H1 (cell line): ENCODE data around the gene FGF18.

Experiments used
- GABPA ChIP-seq: IDR thresholded peaks from 2 replicates; pipeline ENCODE4 v1.6.1; 2011; ENCODE audit warnings: mild to moderate bottlenecking, low read length, moderate library complexity, borderline replicate concordance; ENCODE audit not compliant: insufficient read depth
- RAD21 ChIP-seq, 2 experiments: IDR thresholded peaks in 1 of 2; conservative IDR thresholded peaks in 1 of 2; 2 replicates each; pipeline ENCODE4 v1.6.1; 2011; ENCODE audit warnings: low read depth in 2 of 2, low read length in 2 of 2, improper control_type of control experiment in 1 of 2, inconsistent platforms in 1 of 2, mild to moderate bottlenecking in 1 of 2, moderate library complexity in 1 of 2
- RBBP5 ChIP-seq: IDR thresholded peaks from 2 replicates; pipeline ENCODE4 v1.7.1; 2012; ENCODE audit warnings: low read depth, mild to moderate bottlenecking, inconsistent platforms, low read length, moderate library complexity, borderline replicate concordance

GRCh38 chr5:171469326-171469725, 49.9 kb downstream of the FGF18 start:
- no peak for TF ChIP-seq RAD21 (IDR thresholded peaks at IDR 0.05 in 1 of 2, conservative IDR thresholded peaks at IDR 0.05 in 1 of 2; ENCODE audit: low read depth in 2 of 2, low read length in 2 of 2)
- no peak for TF ChIP-seq RBBP5
- no peak for TF ChIP-seq GABPA
